ENCODE results near the gene EPB41L4A.

Gene EPB41L4A

GRCh38 chr5:112122353-112122752, 296.7 kb downstream of the EPB41L4A start:
- DNase-seq: no peak
- Histone ChIP-seq H3K27me3 (replicated peaks) (no peaks in the 10 kb centered on the region), H3K27ac (no peak overlapping the region), H3K36me3 (replicated peaks) (no peaks in the 10 kb centered on the region), H3K4me3 (ENCODE audit: low read depth, low read length) (no peak overlapping the region)
- TF ChIP-seq CTCF (IDR thresholded peaks at IDR 0.05; ENCODE audit: low read depth, low read length, missing control alignments): no peak
- in situ Hi-C loops (cut with HindIII; ENCODE audit: low pct_ligation_motif_present, low sequenced_read_pairs): no loop called here

DNA sequence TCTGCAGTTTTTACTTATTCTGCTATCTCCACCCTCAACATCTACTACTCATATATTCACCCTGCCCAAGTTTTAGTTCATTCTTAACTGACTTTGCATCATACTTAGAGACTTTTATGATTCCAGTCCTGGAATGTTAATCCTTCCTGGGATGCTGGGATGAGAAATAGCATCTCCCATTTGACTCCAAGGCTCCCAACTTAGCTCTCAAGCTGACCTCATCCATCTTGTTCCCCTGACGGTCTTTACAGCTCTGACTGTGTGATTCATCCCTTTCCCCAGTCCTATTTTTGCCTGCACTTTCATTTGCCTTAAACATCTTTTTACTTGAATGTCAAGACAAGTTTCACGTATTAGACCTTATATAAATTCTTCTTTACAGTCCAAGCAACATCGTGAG, 297.8 kb downstream of the EPB41L4A start:
- Histone ChIP-seq H3K27me3 (replicated peaks) (no peaks in the 10 kb centered on the region), H3K4me3 (ENCODE audit: low read depth, low read length) (no peak overlapping the region), H3K36me3 (replicated peaks) (no peaks in the 10 kb centered on the region), H3K27ac (no peak overlapping the region)
- in situ Hi-C loops (cut with HindIII; ENCODE audit: low pct_ligation_motif_present, low sequenced_read_pairs): no loop called here
- no peak for TF ChIP-seq CTCF (IDR thresholded peaks at IDR 0.05; ENCODE audit: low read depth, low read length, missing control alignments)
- no peak for DNase-seq

GRCh38 chr5:112119969-112120368, 299.1 kb downstream of the EPB41L4A start:
- Histone ChIP-seq H3K36me3 (replicated peaks) (no peaks in the 10 kb centered on the region), H3K27me3 (replicated peaks) (no peaks in the 10 kb centered on the region), H3K4me3 (ENCODE audit: low read depth, low read length) (no peak overlapping the region), H3K27ac (no peak overlapping the region)
- peak; percentile 2 for TF ChIP-seq CTCF (IDR thresholded peaks at IDR 0.05; ENCODE audit: low read depth, low read length, missing control alignments)
- in situ Hi-C loops (cut with HindIII; ENCODE audit: low pct_ligation_motif_present, low sequenced_read_pairs): no loop called here
- no peak for DNase-seq

- Histone ChIP-seq H3K27ac (no peak overlapping the region), H3K27me3 (replicated peaks) (no peaks in the 10 kb centered on the region), H3K36me3 (replicated peaks) (no peaks in the 10 kb centered on the region), H3K4me3 (ENCODE audit: low read depth, low read length) (no peak overlapping the region)
- no peak for DNase-seq
- in situ Hi-C loops (cut with HindIII; ENCODE audit: low pct_ligation_motif_present, low sequenced_read_pairs): no loop called here
- no peak for TF ChIP-seq CTCF (IDR thresholded peaks at IDR 0.05; ENCODE audit: low read depth, low read length, missing control alignments)
Observed at GRCh38 chr5:112119508-112119907, 299.6 kb downstream of the EPB41L4A start.

GRCh38 chr5:112117551-112117950, 301.5 kb downstream of the EPB41L4A start:
- no peak for TF ChIP-seq CTCF (IDR thresholded peaks at IDR 0.05; ENCODE audit: low read depth, low read length, missing control alignments)
- in situ Hi-C loops (cut with HindIII; ENCODE audit: low pct_ligation_motif_present, low sequenced_read_pairs): no loop called here
- Histone ChIP-seq H3K36me3 (replicated peaks) (no peaks in the 10 kb centered on the region), H3K27ac (no peak overlapping the region), H3K27me3 (replicated peaks) (no peaks in the 10 kb centered on the region), H3K4me3 (ENCODE audit: low read depth, low read length) (no peak overlapping the region)
- no peak for DNase-seq

- Histone ChIP-seq H3K4me3 (ENCODE audit: low read depth, low read length) (no peak overlapping the region), H3K36me3 (replicated peaks) (no peaks in the 10 kb centered on the region), H3K27ac (no peak overlapping the region), H3K27me3 (replicated peaks) (no peaks in the 10 kb centered on the region)
- no peak for TF ChIP-seq CTCF (IDR thresholded peaks at IDR 0.05; ENCODE audit: low read depth, low read length, missing control alignments)
- DNase-seq: no peak
- in situ Hi-C loops (cut with HindIII; ENCODE audit: low pct_ligation_motif_present, low sequenced_read_pairs): no loop called here
Observed at GRCh38 chr5:112116371-112116770, 302.7 kb downstream of the EPB41L4A start.

All from brain microvascular endothelial cell (primary cell).